Measurements from ENCODE around the gene QDPR.

DNA sequence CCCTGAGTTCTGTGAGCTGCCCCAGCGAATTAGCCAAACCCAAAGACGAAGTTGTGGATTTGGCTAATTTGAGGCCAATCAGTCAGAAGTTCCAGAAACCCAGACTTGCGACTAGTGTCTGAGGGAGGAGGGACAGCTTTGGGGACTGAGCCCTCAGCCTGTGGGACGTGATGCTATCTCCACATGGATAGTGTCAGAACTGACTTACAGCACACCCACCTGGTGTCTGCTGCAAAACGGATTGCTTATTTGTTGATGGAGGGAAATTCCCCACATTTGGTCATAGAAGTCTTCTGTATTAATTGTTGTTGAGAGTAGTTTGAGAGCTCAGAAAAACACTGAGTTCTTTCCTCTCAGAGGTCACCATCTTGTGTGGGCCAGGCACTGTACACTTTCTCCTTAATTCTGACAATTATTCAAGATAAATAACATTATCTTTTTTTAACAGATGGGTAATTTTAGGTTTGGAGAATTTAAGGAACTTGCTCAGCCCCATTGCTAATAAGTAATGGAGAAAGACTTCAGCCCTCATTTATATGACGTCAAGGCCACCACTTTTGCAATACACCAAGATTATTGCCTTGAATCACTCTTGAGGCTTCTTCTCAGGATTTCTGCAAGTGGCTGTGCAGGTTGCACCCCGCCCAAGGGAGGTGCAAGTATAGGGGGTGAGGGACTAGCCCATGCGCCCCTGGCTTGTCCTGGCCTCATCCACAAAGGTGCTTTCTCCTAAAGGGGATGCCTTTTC, 19.8 kb upstream of the QDPR start:
- TF ChIP-seq POLR2A (IDR thresholded peaks at IDR 0.05), result no peak
- TF ChIP-seq, protein P1, sequence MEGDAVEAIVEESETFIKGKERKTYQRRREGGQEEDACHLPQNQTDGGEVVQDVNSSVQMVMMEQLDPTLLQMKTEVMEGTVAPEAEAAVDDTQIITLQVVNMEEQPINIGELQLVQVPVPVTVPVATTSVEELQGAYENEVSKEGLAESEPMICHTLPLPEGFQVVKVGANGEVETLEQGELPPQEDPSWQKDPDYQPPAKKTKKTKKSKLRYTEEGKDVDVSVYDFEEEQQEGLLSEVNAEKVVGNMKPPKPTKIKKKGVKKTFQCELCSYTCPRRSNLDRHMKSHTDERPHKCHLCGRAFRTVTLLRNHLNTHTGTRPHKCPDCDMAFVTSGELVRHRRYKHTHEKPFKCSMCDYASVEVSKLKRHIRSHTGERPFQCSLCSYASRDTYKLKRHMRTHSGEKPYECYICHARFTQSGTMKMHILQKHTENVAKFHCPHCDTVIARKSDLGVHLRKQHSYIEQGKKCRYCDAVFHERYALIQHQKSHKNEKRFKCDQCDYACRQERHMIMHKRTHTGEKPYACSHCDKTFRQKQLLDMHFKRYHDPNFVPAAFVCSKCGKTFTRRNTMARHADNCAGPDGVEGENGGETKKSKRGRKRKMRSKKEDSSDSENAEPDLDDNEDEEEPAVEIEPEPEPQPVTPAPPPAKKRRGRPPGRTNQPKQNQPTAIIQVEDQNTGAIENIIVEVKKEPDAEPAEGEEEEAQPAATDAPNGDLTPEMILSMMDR (IDR thresholded peaks at IDR 0.05), result no peak
